GM21367 (cell line): ENCODE measurements around the gene DNTT.
"Not testable (repeated sequence)": the region's sequence is repeated elsewhere in the genome, so short reads cannot be mapped to it uniquely, and the experiment has no call there.

Experiments
- ATAC-seq: cut with Tn5 transposase; IDR thresholded peaks from one replicate; pipeline ENCODE4 v1.9.1; 2021; ENCODE audit not compliant: unreplicated experiment

The DNTT gene

GRCh38 chr10:96306516-96306915, 2.3 kb downstream of the DNTT start:
- no peak for ATAC-seq

- not testable (repeated sequence) for ATAC-seq
Measured at GRCh38 chr10:96308854-96309253, 4.6 kb downstream of the DNTT start.

- ATAC-seq: no peak
Measured at GRCh38 chr10:96309628-96310320, 5.5 kb downstream of the DNTT start.

GRCh38 chr10:96310321-96310669, 6.1 kb downstream of the DNTT start:
- ATAC-seq: no peak

- ATAC-seq: no peak
Measured at GRCh38 chr10:96311180-96311715, 7.0 kb downstream of the DNTT start.

GRCh38 chr10:96313344-96313743, 9.1 kb downstream of the DNTT start:
- no peak for ATAC-seq

- no peak for ATAC-seq
Measured at GRCh38 chr10:96317067-96317833, 13.0 kb downstream of the DNTT start.

GRCh38 chr10:96319754-96320474, 15.7 kb downstream of the DNTT start:
- ATAC-seq: no peak

GRCh38 chr10:96321822-96322221, 17.6 kb downstream of the DNTT start:
- ATAC-seq: no peak

GRCh38 chr10:96322275-96322674, 18.0 kb downstream of the DNTT start:
- ATAC-seq: no peak

GRCh38 chr10:96324447-96324846, 20.2 kb downstream of the DNTT start:
- ATAC-seq: no peak

- ATAC-seq: peak; percentile 75
Measured at GRCh38 chr10:96325719-96326373, 21.6 kb downstream of the DNTT start.

- ATAC-seq: no peak
Measured at GRCh38 chr10:96327462-96327861, 23.2 kb downstream of the DNTT start.

GRCh38 chr10:96333101-96333500, 28.9 kb downstream of the DNTT start:
- ATAC-seq: no peak

- ATAC-seq: no peak
Measured at GRCh38 chr10:96334616-96335526, 30.6 kb downstream of the DNTT start.

GRCh38 chr10:96337106-96337505, 32.9 kb downstream of the DNTT start:
- ATAC-seq: no peak

- ATAC-seq: no peak
Measured at GRCh38 chr10:96338279-96338925, 34.2 kb downstream of the DNTT start.

GRCh38 chr10:96339383-96339782, 35.1 kb downstream of the DNTT start:
- no peak for ATAC-seq
